Keratinocyte (primary cell): ENCODE results near the gene GLT8D1. TPM values are rescaled to one million over a fixed set of nuclear protein-coding genes. Genes with fewer than 3 reads are reported as not detected.

Experiments
- DNase-seq: peaks from one replicate; pipeline ENCODE4 v3.0.0-alpha.2; 2011; ENCODE audit warnings: low read depth, missing footprints, low spot score
- FAIRE-seq: peaks from 2 replicates; lab custom pipeline; 2011; peaks lifted over from hg19 to GRCh38; lab: Jason Lieb, UNC
- H2AFZ ChIP-seq: 2 replicates; pipeline ENCODE4 v1.6.0; 2012; ENCODE audit warnings: low read length, control low read depth, inconsistent platforms; ENCODE audit not compliant: control insufficient read depth
- H3K27ac ChIP-seq: 2 replicates; pipeline ENCODE4 v1.5.1; 2011; ENCODE audit warnings: low read length; ENCODE audit not compliant: control insufficient read depth, insufficient read depth
- H3K27me3 ChIP-seq: 3 replicates; pipeline ENCODE4 v1.6.0; 2011; ENCODE audit warnings: low read length; ENCODE audit not compliant: control insufficient read depth, insufficient read depth; ENCODE audit errors: extremely low read depth
- H3K36me3 ChIP-seq, 2 experiments: 2 replicates in 1 of 2; 3 replicates in 1 of 2; pipeline ENCODE4 v1.5.1; 2011; ENCODE audit warnings: low read length in 2 of 2, mild to moderate bottlenecking in 1 of 2; ENCODE audit not compliant: control insufficient read depth in 2 of 2, insufficient read depth in 2 of 2; ENCODE audit errors: extremely low read depth in 1 of 2
- H3K4me1 ChIP-seq: 3 replicates; pipeline ENCODE4 v1.5.1; 2011; ENCODE audit warnings: low read length; ENCODE audit not compliant: control insufficient read depth, insufficient read depth; ENCODE audit errors: extremely low read depth
- H3K4me2 ChIP-seq: 3 replicates; pipeline ENCODE4 v1.6.0; 2011; ENCODE audit warnings: low read depth, low read length; ENCODE audit not compliant: control insufficient read depth, insufficient read depth; ENCODE audit errors: extremely low read depth
- H3K4me3 ChIP-seq, 3 experiments: fragments of 200-600 bp in 1 of 3; sonication (generic) in 1 of 3; 2 replicates in 2 of 3; 3 replicates in 1 of 3; pipeline ENCODE4 v1.5.1; 2011 to 2016; ENCODE audit warnings: low read length in 3 of 3, mild to moderate bottlenecking in 3 of 3, control low read depth in 2 of 3, inconsistent platforms in 1 of 3, low read depth in 1 of 3, mixed read lengths in 1 of 3, mixed run types in 1 of 3, moderate library complexity in 1 of 3; ENCODE audit not compliant: control insufficient read depth in 2 of 3, insufficient read depth in 2 of 3; ENCODE audit errors: extremely low read depth in 1 of 3
- H3K79me2 ChIP-seq: 2 replicates; pipeline ENCODE4 v1.6.0; 2012; ENCODE audit warnings: low read length; ENCODE audit not compliant: control insufficient read depth, insufficient read depth
- H3K9ac ChIP-seq: 3 replicates; pipeline ENCODE4 v1.6.0; 2011; ENCODE audit warnings: low read length; ENCODE audit not compliant: control insufficient read depth, insufficient read depth; ENCODE audit errors: extremely low read depth
- H3K9me1 ChIP-seq: 3 replicates; pipeline ENCODE4 v1.6.0; 2011; ENCODE audit warnings: low read length; ENCODE audit not compliant: control insufficient read depth, insufficient read depth; ENCODE audit errors: extremely low read depth
- H3K9me3 ChIP-seq: 2 replicates; pipeline ENCODE4 v1.5.1; 2012; ENCODE audit warnings: low read depth, low read length; ENCODE audit not compliant: control insufficient read depth
- H4K20me1 ChIP-seq: 3 replicates; pipeline ENCODE4 v1.6.0; 2011; ENCODE audit warnings: low read length; ENCODE audit not compliant: control insufficient read depth, insufficient read depth; ENCODE audit errors: extremely low read depth
- EZH2 ChIP-seq: IDR thresholded peaks from one replicate; pipeline ENCODE4 v1.6.1; 2012; ENCODE audit warnings: inconsistent platforms, mild to moderate bottlenecking, low read length, moderate library complexity
- dilution Hi-C: fragments of 300-500 bp; cut with MboI; formaldehyde crosslinking; loops from one replicate; pipeline ENCODE4 v1.7.0; 2020; ENCODE audit warnings: low sequenced_read_pairs; ENCODE audit not compliant: extremely low pct_ligation_motif_present
- polyA plus RNA-seq, 5 experiments: library from polyadenylated mRNA; depleted of rRNA in 3 of 5; stranded (reverse) in 3 of 5; stranded (forward) in 1 of 5; unstranded in 1 of 5; fragments of >200 nt; gene quantifications; 1 replicate in 1 of 5; 2 replicates in 3 of 5; 3 replicates in 1 of 5; pipeline versions ENCODE4 v1.2.1 to v1.2.3, GENCODE V29; 2011 to 2012; ENCODE audit warnings: missing spikeins in 2 of 5, low read depth in 1 of 5, low replicate concordance in 1 of 5
- TF ChIP-seq, protein P1 (sequence below), 3 experiments: IDR thresholded peaks in 1 of 3; conservative IDR thresholded peaks in 1 of 3; optimal IDR thresholded peaks in 1 of 3; 2 replicates in 2 of 3; 3 replicates in 1 of 3; pipeline versions ENCODE3 to v1.5.1; 2011; ENCODE audit warnings: low read length in 3 of 3, mild to moderate bottlenecking in 3 of 3, moderate library complexity in 2 of 3, control low read depth in 1 of 3, inconsistent platforms in 1 of 3; ENCODE audit not compliant: insufficient read depth in 2 of 3; ENCODE audit errors: extremely low read depth in 1 of 3

Gene GLT8D1
- polyA plus RNA-seq, 1 donor (not counting 4 experiments of a cell fraction or from before 2014, with no cell fraction given), result 66.4 TPM

DNA sequence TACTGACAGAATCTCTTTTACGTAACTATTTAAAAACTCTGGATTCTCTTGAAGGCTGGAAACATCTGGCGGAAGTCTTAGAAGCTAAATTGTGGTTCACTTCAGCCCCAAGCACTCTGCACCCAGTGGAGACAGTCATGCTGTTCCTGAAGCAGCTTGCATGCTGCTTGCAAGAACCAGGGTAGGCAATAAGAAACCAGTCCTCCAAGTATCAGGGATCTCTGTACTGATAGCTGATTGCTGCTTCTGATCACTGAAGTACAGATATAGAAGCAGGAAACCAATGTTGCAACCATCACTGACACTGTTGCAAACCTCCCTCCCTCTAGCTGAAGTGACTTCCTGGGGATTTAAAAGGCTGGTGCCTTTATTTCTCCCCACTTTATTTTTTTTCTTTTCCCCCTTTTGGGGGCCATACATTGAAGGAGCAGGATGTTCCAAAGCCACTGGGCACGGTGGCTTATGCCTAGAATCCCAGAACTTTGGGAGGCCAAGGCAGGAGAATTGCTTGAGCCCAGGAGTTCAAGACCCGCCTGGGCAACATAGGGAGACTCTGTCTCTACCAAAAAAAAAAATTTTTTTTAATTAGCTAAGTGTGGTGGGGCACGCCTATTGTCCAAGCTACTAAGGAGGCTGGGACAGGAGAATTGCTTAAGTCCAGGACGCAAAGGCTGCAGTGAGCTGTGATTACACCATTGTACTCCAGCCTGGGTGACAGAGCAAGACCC is 15.6 kb upstream of the GLT8D1 start:
- Histone ChIP-seq H3K9me3 (no peaks in the 10 kb centered on the region), H3K4me2 (no peak overlapping the region), H3K79me2 (no peaks in the 10 kb centered on the region), H4K20me1 (no peaks in the 10 kb centered on the region), H3K9me1 (no peaks in the 10 kb centered on the region), H3K4me3 (no peak overlapping the region), H3K4me1 (no peaks in the 10 kb centered on the region), H3K36me3 (peaks cover 0 to 7% of the 10 kb centered on the region in 2 experiments), H3K27me3 (no peaks in the 10 kb centered on the region), H3K9ac (no peak overlapping the region), H3K27ac (no peak overlapping the region), H2AFZ (no peak overlapping the region)
- no peak for TF ChIP-seq EZH2
- TF ChIP-seq, protein P1, sequence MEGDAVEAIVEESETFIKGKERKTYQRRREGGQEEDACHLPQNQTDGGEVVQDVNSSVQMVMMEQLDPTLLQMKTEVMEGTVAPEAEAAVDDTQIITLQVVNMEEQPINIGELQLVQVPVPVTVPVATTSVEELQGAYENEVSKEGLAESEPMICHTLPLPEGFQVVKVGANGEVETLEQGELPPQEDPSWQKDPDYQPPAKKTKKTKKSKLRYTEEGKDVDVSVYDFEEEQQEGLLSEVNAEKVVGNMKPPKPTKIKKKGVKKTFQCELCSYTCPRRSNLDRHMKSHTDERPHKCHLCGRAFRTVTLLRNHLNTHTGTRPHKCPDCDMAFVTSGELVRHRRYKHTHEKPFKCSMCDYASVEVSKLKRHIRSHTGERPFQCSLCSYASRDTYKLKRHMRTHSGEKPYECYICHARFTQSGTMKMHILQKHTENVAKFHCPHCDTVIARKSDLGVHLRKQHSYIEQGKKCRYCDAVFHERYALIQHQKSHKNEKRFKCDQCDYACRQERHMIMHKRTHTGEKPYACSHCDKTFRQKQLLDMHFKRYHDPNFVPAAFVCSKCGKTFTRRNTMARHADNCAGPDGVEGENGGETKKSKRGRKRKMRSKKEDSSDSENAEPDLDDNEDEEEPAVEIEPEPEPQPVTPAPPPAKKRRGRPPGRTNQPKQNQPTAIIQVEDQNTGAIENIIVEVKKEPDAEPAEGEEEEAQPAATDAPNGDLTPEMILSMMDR (optimal IDR thresholded peaks at IDR 0.05 in 1 of 3, IDR thresholded peaks at IDR 0.05 in 1 of 3, conservative IDR thresholded peaks at IDR 0.05 in 1 of 3; ENCODE audit: extremely low read depth in 1 of 3, insufficient read depth in 2 of 3, low read length in 3 of 3), result no peak
- dilution Hi-C loops, result no loop called here
- FAIRE-seq (no peak), DNase-seq (no peak)

DNA sequence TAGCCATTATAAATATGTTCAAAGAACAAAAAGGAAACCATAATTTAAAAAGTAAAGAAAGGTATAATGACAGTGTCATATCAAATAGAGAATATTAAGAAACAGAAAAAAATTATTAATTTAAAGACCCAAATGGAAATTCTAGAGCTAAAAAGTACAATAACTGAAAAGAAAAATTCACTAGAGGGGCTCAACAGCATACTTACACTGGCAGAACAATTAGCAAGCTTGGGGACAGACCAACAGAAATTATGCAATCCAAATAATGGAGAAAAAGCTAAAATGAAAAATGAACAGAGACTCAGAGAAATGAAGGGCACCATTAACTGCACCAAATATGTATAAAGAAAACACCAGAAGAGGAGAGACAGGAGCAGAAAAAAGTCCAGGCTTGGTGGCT is 14.0 kb upstream of the GLT8D1 start:
- H3K36me3 ChIP-seq, result peaks cover 0 to 7% of the 10 kb centered on the region in 2 experiments
- no peaks in the 10 kb centered on the region for H3K9me3 ChIP-seq
- no peak overlapping the region for H3K4me2 ChIP-seq
- DNase-seq (no peak), FAIRE-seq (no peak)
- no peaks in the 10 kb centered on the region for H3K27me3 ChIP-seq
- no peak overlapping the region for H3K9ac ChIP-seq
- dilution Hi-C loops, result no loop called here
- H3K79me2 ChIP-seq, result no peaks in the 10 kb centered on the region
- no peaks in the 10 kb centered on the region for H3K9me1 ChIP-seq
- no peak overlapping the region for H2AFZ ChIP-seq
- no peaks in the 10 kb centered on the region for H4K20me1 ChIP-seq
- no peak overlapping the region for H3K27ac ChIP-seq
- no peaks in the 10 kb centered on the region for H3K4me1 ChIP-seq
- no peak for TF ChIP-seq EZH2
- TF ChIP-seq, protein P1 (optimal IDR thresholded peaks at IDR 0.05 in 1 of 3, IDR thresholded peaks at IDR 0.05 in 1 of 3, conservative IDR thresholded peaks at IDR 0.05 in 1 of 3; ENCODE audit: extremely low read depth in 1 of 3, insufficient read depth in 2 of 3, low read length in 3 of 3), result no peak
- H3K4me3 ChIP-seq, result no peak overlapping the region
